ENCODE results near the gene RABAC1. TPM values are rescaled to one million over a fixed set of nuclear protein-coding genes. Genes with fewer than 3 reads are reported as not detected.

The RABAC1 gene
- total and polyA plus RNA-seq, 10 of the 15 experiments (the other 5 are each of a cell fraction or from before 2014, with no cell fraction given) = 10.9 to 115 (median 49.2) TPM

- no peaks in the 10 kb centered on the region for H4K20me1 ChIP-seq (ENCODE audit: control insufficient read depth, insufficient read depth)
- peaks cover 3 to 6% of the 10 kb centered on the region in 2 experiments; a peak in 3 of 4 replicates for H3K27me3 ChIP-seq (replicated peaks in 1 of 2; ENCODE audit: control insufficient read depth in 2 of 2, insufficient read depth in 2 of 2, low read length in 1 of 2)
- 79% methylated on average over 33 of the region's 33 CpGs for WGBS (ENCODE audit: insufficient coverage, insufficient replicate concordance, low lambda C conversion rate, missing lambda C conversion rate)
- DNase-seq (ENCODE audit: low read depth, low spot score) (no peak), ATAC-seq (no peak), FAIRE-seq (peak; percentile 72)
- H2AFZ ChIP-seq (ENCODE audit: control insufficient read depth, low read depth, low read length) = no peak overlapping the region
- H3K9me3 ChIP-seq (replicated peaks; ENCODE audit: control insufficient read depth, insufficient read depth, low read length) = no peaks in the 10 kb centered on the region; the same call in 2 of the 3 replicates
- H3K36me3 ChIP-seq (ENCODE audit: control insufficient read depth in 2 of 2, insufficient read depth in 2 of 2, low read length in 1 of 2) = no peaks in the 10 kb centered on the region
- peaks cover 2% of the 10 kb centered on the region; the same call in 1 of the 2 replicates for H3K4me1 ChIP-seq (ENCODE audit: control insufficient read depth, insufficient read depth, low read length)
- H3K9ac ChIP-seq (ENCODE audit: control insufficient read depth, insufficient read depth, low read length) = no peak overlapping the region
- H3K4me2 ChIP-seq (ENCODE audit: control insufficient read depth, insufficient read depth) = no peak overlapping the region
- in situ Hi-C loops (cut with MboI) (no loop called here), intact Hi-C loops (cut with micrococcal nuclease; ENCODE audit: unreplicated experiment) (no loop called here)
- POLR2A ChIA-PET = no interaction called here
- SMC1A ChIA-PET (ENCODE audit: uncharacterized antibody, unreplicated experiment) = no interaction called here
- no peaks in the 10 kb centered on the region for H3K79me2 ChIP-seq (ENCODE audit: control insufficient read depth, insufficient read depth, low read length)
- no peak overlapping the region for H3K27ac ChIP-seq (ENCODE audit: control insufficient read depth, insufficient read depth)
- BruUV-seq (replicated peaks) = no TSS peak
- CTCF ChIA-PET = no interaction called here
- no peak overlapping the region for H3K4me3 ChIP-seq
- RAD21 ChIA-PET (ENCODE audit: unreplicated experiment) = interaction anchor here (0.6 kb wide), 1 partner anchor 14 kb away, joined by 3 read pairs; no protein-coding TSS in a partner anchor
- no peak for TF ChIP-seq MAX (IDR thresholded peaks at IDR 0.05; ENCODE audit: low read depth, low read length)
- no peak for TF ChIP-seq USF2 (IDR thresholded peaks at IDR 0.05; ENCODE audit: borderline replicate concordance, low read depth, low read length)
- TF ChIP-seq PBX3 (IDR thresholded peaks at IDR 0.05; ENCODE audit: insufficient replicate concordance, low read depth, low read length) = peak; percentile 40
- TF ChIP-seq CEBPZ (IDR thresholded peaks at IDR 0.05; ENCODE audit: low read depth, low read length) = no peak
- TF ChIP-seq SREBF2 (IDR thresholded peaks at IDR 0.05; ENCODE audit: low read length) = no peak
- TF ChIP-seq CEBPB (IDR thresholded peaks at IDR 0.05; ENCODE audit: borderline replicate concordance in 1 of 2, low read depth in 2 of 2, low read length in 2 of 2) = no peak
- no peak for TF ChIP-seq SPI1 (IDR thresholded peaks at IDR 0.05; ENCODE audit: borderline replicate concordance, insufficient read depth, low read depth, low read length)
- TF ChIP-seq SIX5 (IDR thresholded peaks at IDR 0.05; ENCODE audit: low read depth, low read length, severe bottlenecking) = no peak
- TF ChIP-seq TCF3 (IDR thresholded peaks at IDR 0.05; ENCODE audit: borderline replicate concordance, insufficient read depth, low read depth, low read length) = peak; percentile 42
- TF ChIP-seq CBX5 (IDR thresholded peaks at IDR 0.05; ENCODE audit: low read depth) = no peak
- no peak for TF ChIP-seq RCOR1 (conservative IDR thresholded peaks at IDR 0.05; ENCODE audit: low read depth, low read length)
- no peak for TF ChIP-seq PML (IDR thresholded peaks at IDR 0.05; ENCODE audit: low read length)
- TF ChIP-seq KAT2A (conservative IDR thresholded peaks at IDR 0.05; ENCODE audit: control insufficient read depth, low read depth, low read length) = no peak
- TF ChIP-seq TCF12 (IDR thresholded peaks at IDR 0.05; ENCODE audit: low read depth, low read length) = no peak
These were observed 39.0 kb downstream of the RABAC1 start for GRCh38 chr19:41919948-41920712.
